Kidney epithelial cell (primary cell): ENCODE results near the gene PLEKHA5. TPM values are rescaled to one million over a fixed set of nuclear protein-coding genes. Genes with fewer than 3 reads are reported as not detected.

ENCODE experiments used
- DNase-seq: peaks from one replicate; pipeline ENCODE4 v3.0.0-alpha.2; 2010; ENCODE audit warnings: low read depth
- H3K27me3 ChIP-seq: 2 replicates; pipeline ENCODE4 v1.6.0; 2011; ENCODE audit warnings: low read length; ENCODE audit not compliant: control insufficient read depth, insufficient read depth
- H3K36me3 ChIP-seq: 2 replicates; pipeline ENCODE4 v1.5.1; 2011; ENCODE audit warnings: low read length; ENCODE audit not compliant: control insufficient read depth, insufficient read depth
- H3K4me3 ChIP-seq: 2 replicates; pipeline ENCODE4 v1.5.1; 2011; ENCODE audit warnings: low read depth, mild to moderate bottlenecking, control low read depth, low read length
- CTCF ChIP-seq: IDR thresholded peaks from 2 replicates; pipeline ENCODE4 v1.5.1; 2011; ENCODE audit warnings: mild to moderate bottlenecking, moderate library complexity, low read length, control low read depth, inconsistent platforms; ENCODE audit not compliant: insufficient read depth, poor library complexity, severe bottlenecking
- total RNA-seq: library from RNA; depleted of rRNA; stranded (reverse); fragments of >200 nt; gene quantifications from 2 replicates; pipeline ENCODE4 v1.2.3, GENCODE V29; 2015

The PLEKHA5 gene
- total RNA-seq, 1 donor from 2014 or later, result 21.9 TPM

- DNase-seq, result no peak
- H3K27me3 ChIP-seq, result no peaks in the 10 kb centered on the region
- no peak for TF ChIP-seq CTCF
Observed at GRCh38 chr12:19130224-19131024, 891 bp downstream of the PLEKHA5 start.

GRCh38 chr12:19131025-19131444 is 1.5 kb downstream of the PLEKHA5 start:
- DNase-seq, result no peak
- Histone ChIP-seq H3K36me3 (no peaks in the 10 kb centered on the region), H3K4me3 (peak overlapping the region; percentile 68), H3K27me3 (no peaks in the 10 kb centered on the region)
- no peak for TF ChIP-seq CTCF

More at GRCh38 chr12:19130224-19131024, 891 bp downstream of the PLEKHA5 start:
- Histone ChIP-seq H3K36me3 (no peaks in the 10 kb centered on the region), H3K4me3 (peak overlapping the region; percentile 68)

GRCh38 chr12:19138551-19138950 is 9.0 kb downstream of the PLEKHA5 start:
- no peak overlapping the region for H3K4me3 ChIP-seq
- H3K27me3 ChIP-seq, result no peaks in the 10 kb centered on the region
- H3K36me3 ChIP-seq, result no peaks in the 10 kb centered on the region
- TF ChIP-seq CTCF, result no peak
- no peak for DNase-seq

- no peak for DNase-seq
- Histone ChIP-seq H3K27me3 (no peaks in the 10 kb centered on the region), H3K4me3 (no peak overlapping the region), H3K36me3 (no peaks in the 10 kb centered on the region)
- no peak for TF ChIP-seq CTCF
Observed at GRCh38 chr12:19138956-19139355, 9.4 kb downstream of the PLEKHA5 start.

- DNase-seq, result no peak
- H3K27me3 ChIP-seq, result no peaks in the 10 kb centered on the region
- H3K36me3 ChIP-seq, result no peaks in the 10 kb centered on the region
- no peak for TF ChIP-seq CTCF
- no peak overlapping the region for H3K4me3 ChIP-seq
Observed at GRCh38 chr12:19139615-19140194, 10.2 kb downstream of the PLEKHA5 start.
